ENCODE results near the gene TNIK.

DNA sequence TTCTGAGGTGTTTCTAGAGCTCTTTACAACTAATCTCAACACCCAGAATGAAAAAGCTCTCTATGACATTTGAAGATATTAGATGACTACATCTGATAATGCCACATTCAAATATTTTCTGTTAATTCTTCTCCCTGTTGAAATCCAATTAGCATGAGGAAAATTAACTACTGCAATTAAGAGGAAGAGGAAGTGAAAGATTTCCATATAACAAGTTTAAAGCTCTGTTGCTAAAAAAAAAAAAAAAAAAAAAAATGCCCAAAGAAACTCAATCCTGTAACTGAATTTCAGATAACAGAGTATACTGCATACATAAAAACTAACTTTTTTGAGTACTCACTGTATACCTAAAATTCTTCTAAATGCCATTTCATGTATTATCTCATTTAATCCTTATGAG is 109.8 kb downstream of the TNIK start:
- TF ChIP-seq POLR2A (IDR thresholded peaks at IDR 0.05; ENCODE audit: low read depth) (no peak), CTCF (IDR thresholded peaks at IDR 0.05) (no peak), EP300 (IDR thresholded peaks at IDR 0.05) (no peak), POLR2AphosphoS5 (IDR thresholded peaks at IDR 0.05) (no peak)

Measured in esophagus muscularis mucosa (tissue), 4 donors.